CD4-positive, alpha-beta T cell treated with Interleukin-4 for 1 hour (primary cell): ENCODE data around the gene NTSR1.

Source experiments
- DNase-seq, 2 donors: peaks; one replicate each; pipeline ENCODE4 v3.0.0-alpha.2; 2020 to 2022

The NTSR1 gene

DNA sequence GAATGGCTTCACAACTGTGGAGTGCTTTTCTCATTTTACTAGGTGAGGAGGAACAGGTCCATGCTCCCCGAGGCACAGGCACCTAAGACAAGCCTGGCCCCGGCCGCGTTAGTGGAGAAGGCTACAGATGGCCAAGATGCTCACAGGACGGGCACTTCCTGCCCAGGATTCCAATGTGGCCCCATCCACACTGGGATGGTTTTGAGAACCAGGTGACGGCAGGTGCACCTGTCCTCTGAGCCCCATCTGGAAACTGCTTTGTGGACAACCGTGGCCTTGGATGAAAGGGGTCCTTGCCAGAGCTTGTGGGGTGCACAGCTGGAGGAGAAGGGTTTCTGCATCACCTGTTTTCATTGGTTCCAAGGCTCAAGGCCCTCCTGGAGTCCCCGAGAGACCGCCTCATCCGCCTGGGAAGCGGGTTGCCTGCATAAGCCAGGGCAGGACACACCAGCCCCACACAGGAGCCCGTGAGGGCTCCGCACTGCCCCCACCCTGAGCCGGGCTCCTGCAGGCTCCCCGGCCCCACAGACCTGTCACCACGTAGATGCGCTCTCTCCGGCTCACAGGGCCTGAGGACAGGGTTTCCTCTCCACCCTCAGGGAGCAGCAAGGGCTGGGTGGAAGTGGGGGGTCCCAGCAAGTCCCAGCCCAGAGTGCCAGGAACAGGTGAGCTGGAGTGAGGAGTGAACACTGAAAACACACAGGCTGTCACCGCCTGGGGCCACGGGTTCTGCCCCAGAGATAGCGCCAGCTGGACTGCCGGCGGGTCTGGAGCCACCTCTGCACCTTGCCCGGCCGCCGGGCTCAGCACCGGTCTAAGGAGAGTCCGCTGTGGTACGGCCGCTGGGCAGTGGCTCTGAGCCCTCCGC lies 18.3 kb downstream of the NTSR1 start:
- no peak for DNase-seq

DNA sequence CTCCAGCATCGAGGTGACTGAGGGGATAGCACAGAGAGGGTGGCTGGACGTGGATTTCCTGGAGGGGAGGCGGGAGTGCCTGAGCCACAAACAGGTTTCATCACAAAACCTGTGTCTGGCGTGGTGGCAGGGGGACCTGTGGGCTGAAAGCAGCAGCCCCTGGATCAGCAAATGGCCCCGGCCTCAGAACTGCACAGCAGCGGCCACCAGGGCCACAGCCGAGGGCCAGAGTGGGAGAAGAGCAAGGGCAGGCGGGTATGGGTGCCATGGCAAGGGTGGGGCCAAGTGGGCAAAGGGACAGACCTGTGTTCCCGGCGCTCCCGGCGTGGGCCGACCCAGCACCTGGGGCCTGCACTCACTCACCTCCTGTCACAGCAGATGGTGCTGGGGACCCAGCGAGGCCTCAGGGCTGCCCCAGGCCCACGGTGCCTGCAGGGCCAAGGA lies 19.0 kb downstream of the NTSR1 start:
- DNase-seq, result no peak

DNA sequence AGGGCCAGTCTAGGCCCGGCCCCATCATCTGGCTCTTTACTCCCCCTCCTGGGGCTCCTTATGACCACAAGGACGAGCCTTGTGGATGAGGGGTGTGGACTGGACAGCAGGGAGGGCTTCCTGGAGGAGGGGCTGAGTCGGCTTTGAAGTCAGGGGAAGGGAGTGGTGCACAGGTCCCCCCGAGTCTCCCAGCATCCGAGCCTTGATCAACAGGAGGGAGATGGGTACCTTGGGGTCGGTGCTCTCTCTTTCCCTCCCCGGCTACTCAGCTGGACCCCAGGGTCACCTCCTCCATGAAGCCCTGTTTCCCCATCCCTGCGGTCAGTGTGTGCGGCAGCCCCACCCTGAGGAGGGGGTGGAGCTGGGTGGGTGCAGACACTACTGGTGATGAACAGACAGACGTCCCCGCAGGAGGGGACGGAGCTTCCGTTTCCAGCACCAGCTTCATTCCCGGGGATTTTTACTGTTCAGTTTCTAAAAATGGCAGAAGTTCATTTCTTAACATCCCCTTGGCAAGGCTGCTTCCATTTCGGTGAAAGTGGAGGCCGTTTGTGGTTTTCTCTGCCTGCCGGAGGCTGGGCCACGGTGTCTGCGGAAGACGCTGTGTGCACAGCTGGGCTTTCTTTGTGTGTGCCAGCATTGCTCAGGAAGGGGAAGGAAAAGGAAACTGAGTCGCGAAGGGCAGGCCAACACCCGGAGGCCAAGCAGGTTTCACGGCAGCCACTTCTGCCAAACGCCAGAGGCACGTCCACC lies 19.6 kb downstream of the NTSR1 start:
- peak in 1 of 2 donors; percentile 17 for DNase-seq

DNA sequence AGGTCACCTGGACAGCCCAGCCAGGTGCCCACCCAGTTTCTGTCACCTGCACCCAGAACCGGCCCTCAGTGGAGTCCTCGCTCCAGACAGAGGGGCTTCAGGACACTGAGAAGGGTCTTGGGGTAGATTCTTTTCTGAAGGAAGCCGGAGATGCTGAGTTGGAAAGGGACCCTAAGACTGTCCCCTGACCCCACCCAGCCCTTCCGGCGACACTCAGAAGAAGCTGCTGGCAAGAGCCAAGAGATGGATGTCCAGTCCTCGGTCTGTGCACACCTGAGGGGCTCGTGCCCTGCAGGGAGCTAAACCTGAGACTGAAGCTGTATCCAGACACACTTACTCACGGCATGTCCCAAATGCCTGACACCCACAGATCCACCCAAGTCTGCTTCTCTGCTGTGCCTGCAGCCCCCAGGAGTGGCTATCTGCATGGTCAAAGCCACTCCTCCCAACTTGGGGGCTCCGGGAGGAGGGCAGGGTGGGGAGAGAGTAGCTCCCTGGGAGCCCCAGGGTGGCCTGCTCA lies 20.2 kb downstream of the NTSR1 start:
- DNase-seq, result no peak

DNA sequence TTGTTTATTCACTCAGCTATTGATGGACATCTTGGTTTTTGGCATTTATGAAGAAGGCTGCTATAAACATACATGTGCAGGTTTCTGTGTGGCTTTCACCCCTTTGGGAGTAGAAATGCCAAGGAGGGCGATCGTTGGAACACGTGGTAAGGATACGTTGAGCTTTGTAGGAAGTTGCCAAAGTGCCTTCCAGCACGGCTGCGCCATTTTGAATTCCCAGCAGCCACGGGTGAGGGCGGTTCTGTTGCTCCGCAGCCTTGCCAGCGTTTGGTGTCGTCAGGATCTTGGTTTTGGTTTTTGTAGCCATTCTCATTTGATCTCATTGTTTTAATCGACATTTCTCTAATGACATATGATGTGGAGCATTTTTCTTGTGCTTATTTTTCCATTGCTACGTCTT lies 21.8 kb downstream of the NTSR1 start:
- DNase-seq, result no peak

DNA sequence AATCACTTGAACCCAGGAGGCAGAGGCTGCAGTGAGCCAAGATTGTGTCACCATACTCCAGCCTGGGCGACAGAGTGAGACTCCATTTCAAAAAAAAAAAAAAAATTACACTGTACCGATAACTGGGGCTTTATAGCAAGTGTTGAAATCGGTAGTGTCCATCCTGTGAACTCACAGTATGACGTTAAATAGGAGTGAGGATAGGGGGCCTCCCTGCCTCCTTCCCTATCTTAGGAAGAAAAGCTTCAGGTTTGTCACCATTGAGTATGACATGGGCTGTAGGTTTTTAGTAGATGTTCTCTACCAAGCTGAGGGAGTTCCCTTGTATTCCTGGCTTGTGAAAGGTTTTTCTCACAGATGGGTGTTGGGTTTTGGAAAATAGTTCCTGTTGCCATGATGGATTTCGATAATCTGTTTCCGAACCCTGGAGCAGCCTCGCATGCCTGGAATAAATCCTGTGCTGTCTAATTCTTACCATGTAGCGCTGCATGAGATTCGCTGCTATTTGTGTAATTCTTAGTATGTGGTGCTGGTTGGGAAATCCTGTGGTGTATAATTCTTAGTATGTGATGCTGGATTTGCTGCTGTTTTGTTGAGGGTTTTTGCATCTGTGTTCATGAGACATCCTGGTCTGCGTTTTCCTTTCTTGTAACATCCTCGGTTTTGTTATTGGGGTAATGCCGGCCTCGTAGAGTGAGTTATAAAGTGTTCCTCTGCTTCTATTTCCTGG lies 23.6 kb downstream of the NTSR1 start:
- no peak for DNase-seq

DNA sequence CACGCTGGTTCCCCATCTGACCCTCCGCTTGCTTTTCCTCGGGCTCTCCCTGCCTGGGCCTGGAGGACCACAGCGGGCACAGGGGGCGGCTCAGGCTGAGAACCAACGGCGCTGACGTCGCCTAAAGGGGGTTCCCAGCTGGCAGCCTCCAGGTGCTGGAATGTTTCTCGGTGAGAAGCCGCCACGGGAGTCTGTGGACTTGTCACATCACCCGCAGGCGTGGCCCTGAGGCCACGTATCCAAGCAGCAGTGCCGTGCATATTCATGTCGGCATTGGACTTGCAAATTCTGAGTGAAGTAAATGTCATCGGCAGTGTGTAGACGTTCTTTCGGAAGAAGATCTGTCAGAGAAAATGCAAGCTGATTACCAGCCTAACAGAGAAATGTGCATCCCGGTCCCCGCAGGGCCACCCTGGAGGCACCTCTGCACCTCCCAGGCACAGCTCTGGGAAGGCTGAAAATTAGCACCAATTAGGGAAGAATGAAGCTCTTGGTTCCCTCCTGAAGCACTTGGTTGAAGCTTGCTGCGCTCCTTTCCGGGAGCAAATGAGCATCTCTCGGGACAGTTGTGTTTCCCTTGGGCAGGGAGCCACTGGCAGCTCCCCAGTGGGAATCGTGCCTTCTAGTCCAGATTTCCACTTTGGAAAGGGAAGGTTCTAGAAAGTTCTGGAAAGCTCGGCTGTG lies 24.3 kb downstream of the NTSR1 start:
- DNase-seq, result no peak

DNA sequence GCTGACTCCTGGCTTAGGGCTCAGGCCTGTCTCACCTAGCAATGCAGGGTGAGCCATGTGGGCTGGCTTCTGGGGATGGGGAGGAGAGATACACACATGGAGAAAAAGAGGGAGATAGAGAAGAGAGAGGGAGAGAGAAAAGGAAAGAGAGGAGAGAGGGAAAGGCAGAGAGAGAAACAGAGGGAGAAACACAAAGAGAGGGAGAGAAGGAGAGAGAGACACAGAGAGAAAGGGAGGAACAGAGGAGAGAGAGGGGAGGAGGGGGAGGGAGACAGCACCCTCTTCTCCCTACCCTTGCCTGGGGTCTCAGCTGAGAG lies 24.8 kb downstream of the NTSR1 start:
- DNase-seq, result no peak

DNA sequence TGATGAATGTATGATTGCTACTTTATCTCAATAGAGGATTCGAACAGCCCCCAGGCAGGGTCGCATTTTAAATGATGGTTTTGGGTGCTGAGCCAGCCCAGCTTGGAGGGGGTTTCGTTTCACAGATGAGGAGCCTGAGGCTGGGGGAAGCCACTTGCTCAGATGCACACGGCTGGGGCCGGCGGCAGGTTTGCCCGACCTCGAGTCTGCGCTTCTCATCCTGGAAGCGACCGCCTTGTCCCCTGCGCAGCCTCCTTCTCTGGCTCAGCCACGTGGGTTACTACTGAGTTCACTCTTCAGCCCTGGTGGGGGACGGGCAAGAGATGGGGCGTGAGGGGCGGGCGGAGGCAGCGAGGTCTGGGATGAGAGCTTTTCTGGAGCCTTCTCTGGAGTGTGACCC lies 25.3 kb downstream of the NTSR1 start:
- no peak for DNase-seq

DNA sequence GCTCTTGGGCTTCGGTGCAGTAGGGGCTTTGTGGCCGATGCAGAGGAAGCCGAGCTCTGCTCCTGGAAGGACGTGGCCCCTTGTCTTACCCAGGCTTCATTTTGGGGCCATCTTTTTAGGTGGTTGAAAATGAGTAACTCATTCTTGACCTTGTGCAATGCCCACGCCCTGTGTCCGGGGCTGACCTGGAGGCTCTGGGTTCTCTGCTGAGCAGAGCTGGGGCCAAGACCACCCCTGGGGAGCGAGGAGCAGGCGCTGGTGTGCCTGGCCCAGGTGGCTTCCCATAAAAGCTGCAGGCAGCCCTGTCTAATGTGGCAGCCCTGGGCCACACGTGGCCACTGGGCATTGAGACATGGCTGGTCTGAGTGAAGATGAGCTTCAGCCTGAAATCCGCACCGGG lies 25.7 kb downstream of the NTSR1 start:
- DNase-seq, result no peak

DNA sequence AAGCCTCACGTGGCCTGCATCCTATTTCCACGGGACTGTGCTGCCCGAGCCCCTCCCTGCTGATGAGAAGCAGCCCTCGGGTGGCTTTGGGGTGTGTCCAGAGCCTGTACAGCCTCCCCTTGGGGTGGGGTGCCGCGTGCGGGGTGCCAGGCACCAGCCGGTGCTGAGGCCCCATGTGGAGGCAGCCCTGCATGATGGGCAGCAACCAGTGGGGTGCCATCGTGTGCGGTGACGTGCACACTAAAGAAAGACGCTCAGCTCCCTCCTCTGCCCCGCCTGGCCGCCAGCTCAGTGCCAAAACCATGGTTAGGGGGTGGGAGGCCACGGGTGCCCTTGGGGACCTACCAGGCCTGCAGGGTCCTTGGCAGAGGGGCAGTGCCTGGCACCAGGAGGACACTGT lies 26.2 kb downstream of the NTSR1 start:
- DNase-seq, result no peak

DNA sequence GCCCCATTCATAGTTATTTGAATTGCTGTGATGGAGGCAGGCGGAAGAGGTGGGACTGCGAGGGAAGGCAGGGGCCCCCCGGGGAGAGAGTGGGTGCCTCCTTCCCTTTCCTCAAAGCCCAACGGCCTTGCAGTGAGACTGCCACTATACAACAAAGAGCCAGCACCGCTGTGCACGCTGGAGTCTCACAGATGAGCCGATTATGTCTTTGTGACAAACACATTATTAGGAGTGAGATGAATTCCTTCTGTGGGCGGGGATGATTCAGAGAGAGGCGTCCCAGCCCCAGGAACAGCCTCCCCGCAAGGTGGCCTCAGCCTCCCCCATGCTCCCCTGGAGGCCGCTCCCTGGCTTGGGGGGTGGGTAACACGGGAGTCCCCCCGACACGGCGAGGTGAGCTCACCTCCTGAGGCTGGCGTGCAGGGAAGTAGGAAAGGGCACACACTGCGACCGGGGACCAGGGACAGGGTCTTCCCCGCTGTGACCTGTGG lies 26.7 kb downstream of the NTSR1 start:
- DNase-seq, result no peak

DNA sequence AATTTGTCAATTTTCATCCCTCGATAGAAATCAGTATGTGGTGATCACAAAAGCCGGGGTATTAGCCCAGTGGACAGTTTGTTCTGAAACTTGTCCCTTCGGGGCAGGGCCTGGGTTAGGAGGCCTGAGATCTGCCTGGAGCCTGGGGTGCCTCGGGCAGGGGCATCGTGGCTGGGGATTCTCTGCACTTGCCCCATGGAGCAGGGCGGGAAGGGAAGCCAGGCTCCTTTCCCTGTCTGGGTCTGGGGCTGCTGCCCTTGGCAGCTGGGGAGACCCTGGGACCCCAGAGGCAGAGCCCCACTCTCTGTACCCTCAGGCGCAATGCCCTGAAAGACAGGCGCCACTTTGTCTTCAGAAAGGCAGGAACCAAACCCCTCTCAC lies 27.4 kb downstream of the NTSR1 start:
- DNase-seq, result no peak

DNA sequence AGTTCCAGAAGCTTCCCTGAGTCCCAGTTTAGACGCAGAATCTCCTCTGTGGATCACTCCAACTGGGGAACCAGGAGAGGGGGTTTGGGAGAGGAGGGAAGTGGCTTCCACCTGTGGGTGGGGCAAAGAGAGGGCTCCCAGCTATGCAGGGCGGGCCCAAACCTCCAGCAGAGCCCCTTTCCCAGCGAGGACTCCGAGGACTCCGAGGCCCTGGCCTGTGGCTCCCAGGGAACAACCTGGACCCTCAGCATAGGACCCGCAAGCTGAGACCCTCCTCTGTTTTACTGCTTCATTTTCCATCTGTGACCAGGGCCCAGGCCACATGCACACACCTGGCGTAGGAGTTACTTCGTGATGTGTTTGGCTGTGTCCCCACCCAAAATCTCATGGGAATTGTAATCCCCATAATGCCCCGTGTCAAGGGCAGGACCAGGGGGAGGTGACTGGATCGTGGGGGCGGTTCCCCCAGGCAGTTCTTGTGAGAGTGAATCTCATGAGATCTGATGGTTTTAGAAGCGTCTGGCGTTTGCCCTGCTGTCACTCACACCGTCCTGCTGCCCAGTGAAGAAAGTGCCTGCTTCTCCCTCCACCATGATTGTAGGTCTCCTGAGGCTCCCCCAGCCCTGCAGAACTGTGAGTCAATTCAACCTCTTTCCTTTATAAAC lies 27.9 kb downstream of the NTSR1 start:
- no peak for DNase-seq

DNA sequence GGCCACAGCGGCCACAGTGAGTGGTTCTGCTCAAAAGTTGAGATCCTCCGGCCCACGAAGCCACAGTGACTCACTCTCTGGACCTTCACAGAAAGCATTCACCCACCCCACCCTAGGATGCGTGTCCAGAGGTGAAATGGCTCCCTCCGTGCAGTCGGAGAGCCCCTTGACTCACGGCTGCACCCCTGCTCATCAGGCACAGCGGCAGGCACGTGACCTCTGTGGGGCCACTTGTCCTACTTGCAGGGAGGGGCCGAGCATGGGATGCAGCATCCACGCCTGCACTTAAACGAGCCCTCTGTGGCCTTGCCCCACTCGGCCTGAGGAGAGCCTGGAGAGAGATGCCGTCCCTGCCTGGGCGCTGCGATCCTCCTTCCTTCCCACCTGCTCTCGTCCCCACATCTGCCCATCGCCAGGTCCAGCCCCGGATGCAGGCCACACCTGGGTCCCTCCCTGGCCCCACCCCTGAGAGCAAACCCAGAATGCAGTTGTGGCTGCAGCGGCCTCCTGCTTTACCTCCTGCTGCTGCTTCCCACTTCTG lies 28.7 kb downstream of the NTSR1 start:
- no peak for DNase-seq

DNA sequence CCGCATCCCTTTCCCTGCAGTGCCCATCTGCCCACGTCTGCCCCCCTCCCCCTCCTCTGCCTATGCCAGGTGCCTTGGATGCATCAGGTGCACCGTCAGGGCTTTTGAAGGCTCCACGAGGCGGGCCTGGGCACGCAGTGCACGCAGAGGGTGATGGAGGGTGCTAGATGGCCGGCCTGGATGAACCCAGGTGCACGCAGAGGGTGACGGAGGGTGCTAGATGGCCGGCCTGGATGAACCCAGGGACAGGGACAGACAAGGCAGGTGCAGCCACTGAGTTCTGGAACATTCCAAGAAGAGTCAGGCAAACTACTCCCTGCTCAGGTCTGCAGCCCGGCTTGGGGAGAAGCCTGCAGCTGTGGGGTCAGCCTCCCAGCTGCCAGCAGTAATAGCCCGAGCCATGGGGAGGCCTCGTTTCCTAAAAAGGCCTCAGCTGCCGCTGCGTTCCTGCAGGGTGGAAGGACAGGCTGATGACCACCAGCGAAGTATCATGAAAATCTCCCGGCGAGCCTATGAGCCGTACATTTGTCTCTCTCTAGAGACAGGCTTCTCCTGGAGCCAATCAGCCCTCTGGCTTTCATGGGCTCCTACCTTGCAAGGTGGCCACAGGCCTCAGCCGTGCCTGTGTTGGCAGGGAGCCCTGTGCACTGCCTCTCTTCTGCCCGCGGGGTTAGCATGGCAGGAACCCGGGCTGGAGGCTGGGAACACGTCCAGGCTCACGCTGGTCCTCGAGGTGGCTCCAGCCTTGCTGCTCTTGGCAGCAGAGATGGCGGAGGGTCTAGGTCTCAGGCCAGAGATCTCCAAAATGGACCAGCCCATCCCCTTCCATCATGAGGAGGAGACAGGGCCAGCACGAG lies 29.6 kb downstream of the NTSR1 start:
- DNase-seq, result no peak

DNA sequence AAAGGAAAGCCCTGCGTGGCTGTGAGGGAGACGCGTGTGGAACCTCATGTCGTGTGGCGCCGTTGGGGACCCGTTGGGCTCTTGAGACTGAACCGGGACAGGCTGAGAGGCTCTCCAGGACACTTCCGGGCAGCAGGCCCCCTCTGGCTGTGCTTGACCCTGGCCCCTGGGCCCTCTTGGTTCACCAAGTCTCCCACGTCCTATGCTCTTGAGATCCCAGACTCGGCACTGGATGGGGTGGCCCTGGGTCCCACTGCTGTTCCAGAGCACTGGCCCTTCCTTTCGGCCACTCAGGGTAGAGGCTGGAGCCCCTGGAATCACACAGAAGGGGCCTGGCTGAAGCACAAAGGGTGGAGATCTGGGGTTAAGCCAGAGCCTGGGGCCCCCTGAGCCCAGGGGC lies 30.4 kb downstream of the NTSR1 start:
- DNase-seq, result no peak

DNA sequence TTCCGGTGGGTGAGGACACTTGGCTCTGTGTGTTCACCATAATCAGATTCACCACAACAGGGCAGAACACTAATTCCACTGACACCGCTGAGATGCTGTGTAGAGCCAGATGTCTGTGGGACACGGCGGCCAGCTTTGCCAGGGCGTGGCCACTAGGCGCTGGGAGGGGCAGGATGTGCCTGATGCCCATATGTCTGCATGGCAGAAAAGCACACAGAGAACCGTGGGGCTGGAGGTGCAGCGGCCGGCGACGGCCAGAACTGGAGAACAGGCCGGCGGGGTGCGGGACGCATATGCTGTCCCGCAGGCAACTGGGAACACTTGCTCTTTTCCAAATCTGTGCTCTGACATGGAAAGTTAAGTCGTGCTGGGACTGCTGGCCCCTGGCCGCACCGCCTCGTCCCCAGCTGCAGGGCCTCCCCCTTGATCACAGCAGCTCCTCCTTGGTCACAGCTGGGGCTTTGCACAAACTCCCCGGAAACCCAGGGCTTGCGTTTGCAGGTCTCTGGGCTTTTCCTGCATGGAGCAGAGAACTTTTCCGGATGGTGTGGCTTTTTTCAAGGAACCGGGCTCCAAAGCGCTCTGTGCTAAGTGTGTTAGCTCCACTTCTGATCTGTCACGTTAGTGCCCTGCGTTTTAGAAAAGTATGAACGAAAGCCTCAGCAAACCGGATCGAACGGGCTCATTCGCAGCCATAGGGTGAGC lies 31.1 kb downstream of the NTSR1 start:
- DNase-seq, result peak; percentile 29 to 49

DNA sequence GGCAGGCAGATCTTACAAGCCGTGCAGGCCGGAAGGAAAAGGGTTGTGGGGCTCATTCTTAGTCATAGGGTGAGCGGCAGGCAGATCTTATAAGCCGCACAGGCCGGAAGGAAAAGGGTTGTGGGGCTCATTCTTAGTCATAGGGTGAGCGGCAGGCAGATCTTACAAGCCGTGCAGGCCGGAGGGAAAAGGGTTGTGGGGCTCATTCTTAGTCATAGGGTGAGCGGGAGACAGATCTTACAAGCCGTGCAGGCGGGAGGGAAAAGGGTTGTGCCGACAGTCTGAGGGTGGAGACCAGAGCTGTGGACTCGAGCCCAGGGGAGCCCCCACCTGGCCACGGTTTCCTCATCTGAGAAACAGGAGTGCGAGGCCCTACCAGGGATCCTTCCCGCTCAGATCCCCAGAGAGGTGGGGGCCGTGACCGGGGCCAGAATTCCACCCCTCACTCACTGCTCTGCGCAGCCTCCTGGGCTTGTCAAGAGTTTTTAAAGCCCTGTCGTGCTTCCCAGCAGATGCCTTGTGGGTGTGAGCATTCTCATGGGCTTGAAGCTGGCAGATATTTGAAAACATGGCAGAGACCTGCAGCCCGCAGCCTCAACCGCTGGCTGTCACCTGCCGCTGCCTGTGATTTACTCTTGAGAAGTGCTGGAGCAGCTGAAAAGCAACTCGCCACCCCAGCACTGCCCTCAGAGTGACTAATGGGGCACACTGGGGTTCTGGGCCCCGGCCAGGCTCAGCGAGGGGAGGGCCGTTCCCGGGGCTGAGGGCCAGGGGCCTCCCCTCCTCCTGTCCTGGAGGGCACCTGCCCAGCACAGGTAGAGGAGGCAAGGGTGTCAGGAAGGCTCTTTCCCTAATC lies 31.9 kb downstream of the NTSR1 start:
- DNase-seq, result peak; percentile 84 to 85
